Fibroblast of skin of abdomen (primary cell): ENCODE measurements around the gene UBE2K. TPM values are rescaled to one million over a fixed set of nuclear protein-coding genes. Genes with fewer than 3 reads are reported as not detected.
"Not testable (repeated sequence)": the region's sequence is repeated elsewhere in the genome, so short reads cannot be mapped to it uniquely, and the experiment has no call there.

Experiments used
- DNase-seq: peaks from one replicate; pipeline ENCODE4 v3.0.0-alpha.2; 2013
- polyA plus RNA-seq, 2 experiments: library from polyadenylated mRNA; unstranded; fragments of 120-200 nt; gene quantifications; one replicate each; pipeline ENCODE4 v1.2.1, GENCODE V29; 2013; ENCODE audit not compliant: insufficient read length in 2 of 2

UBE2K gene, protein sequence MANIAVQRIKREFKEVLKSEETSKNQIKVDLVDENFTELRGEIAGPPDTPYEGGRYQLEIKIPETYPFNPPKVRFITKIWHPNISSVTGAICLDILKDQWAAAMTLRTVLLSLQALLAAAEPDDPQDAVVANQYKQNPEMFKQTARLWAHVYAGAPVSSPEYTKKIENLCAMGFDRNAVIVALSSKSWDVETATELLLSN
- 94.6 TPM for polyA plus RNA-seq (2013, experiment 1 of 2; ENCODE audit: insufficient read length)
- polyA plus RNA-seq (2013, experiment 2 of 2; ENCODE audit: insufficient read length), result 96.6 TPM

DNA sequence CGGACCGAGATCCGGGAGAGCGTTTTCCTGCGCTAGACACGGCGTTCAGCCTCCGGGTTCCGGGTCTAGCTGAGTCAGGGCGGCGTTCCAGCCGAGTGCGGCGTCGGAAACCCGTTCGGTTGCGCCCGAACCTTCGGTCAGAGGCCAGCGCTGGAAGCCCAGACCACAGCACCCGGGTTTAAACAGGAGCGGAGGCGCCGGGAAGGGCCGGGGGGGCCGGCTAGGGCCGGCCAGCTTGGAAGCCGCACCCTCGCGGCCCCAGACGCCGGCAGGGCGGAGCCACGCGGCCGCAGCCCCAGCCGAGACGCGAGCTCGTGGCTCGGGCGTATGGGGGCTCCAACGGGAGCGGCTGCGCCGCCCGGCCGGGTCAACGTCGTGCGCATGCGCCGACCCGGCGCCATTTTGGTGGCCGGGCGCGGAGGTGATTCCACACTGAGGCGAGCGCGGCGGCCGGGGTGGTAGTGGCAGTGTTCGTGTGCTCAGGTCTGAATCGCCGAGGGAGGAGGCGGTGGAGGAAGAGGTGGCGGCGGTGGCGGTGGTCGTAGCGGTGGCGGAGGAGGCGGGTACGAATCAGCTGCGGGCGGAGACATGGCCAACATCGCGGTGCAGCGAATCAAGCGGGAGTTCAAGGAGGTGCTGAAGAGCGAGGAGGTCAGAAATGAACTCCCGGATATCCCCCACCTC, at the start of gene UBE2K:
Gene UBE2K, plus strand, starts transcription at position 397 of the 684 bp plus-strand sequence. Its CDS starts 192 bp downstream, at position 589.
- DNase-seq, result peak; percentile 90

DNA sequence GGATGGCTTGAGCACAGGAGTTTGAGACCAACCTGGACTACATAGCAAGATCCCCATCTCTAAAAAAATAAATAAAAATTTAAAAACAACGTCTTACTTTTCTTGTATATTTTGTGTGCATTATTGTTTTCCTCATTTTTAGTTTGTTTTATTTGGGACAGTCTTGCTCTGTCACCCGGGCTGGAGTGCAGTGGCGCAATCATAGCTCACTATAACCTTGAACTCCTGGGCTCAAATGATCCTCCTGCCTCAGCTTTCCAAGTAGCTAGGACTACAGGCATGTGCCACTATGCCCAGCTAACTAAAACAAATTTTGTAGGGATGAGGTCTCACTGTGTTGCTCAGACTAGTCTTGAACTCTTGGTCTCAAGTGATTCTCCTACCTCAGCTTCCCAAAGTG, 49.7 kb upstream of the UBE2K start:
- DNase-seq, result no peak

DNA sequence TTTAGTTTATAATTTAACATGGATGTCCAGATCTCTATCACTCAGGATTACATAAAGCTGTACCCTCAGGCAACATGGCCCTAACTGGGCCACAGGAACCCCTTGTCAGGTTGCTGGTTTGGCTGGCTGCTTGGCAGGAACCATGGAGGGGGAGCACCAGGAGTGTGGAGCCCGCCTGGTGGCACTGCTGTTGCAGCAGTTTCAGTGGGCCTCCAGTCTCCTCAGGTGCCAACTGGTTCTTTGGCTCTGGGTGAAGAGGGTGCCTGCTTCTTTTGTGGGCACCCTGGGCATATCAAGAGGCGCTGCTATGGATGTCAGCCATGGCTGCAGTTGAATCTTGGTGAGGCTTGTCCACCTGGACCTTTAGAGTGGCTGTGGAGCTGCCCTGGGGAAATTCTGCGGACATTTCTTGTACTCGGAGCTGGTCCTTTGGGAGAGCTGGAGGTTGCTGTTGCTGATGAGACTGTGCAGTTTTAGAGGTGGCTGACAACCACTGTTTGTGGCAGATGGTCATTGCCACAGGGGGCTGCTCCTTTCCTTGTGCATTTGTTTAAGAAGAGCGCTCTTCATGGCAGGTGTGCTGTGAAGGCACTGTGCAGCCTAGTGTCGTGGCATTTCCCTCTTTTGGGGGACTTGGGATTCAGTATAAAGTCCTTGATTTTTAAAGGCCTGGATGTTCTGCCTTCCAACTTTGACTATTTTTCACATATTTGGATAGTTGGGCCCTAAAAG, 48.9 kb upstream of the UBE2K start:
- DNase-seq, result no peak

GRCh38 chr4:39649639-39650265, 48.2 kb upstream of the UBE2K start:
- DNase-seq, result no peak

- not testable (repeated sequence) for DNase-seq
Measured at GRCh38 chr4:39651586-39651985, 46.4 kb upstream of the UBE2K start.

GRCh38 chr4:39655211-39655610, 42.7 kb upstream of the UBE2K start:
- no peak for DNase-seq

GRCh38 chr4:39655876-39656275, 42.1 kb upstream of the UBE2K start:
- DNase-seq, result no peak

GRCh38 chr4:39656638-39657037, 41.3 kb upstream of the UBE2K start:
- not testable (repeated sequence) for DNase-seq

DNA sequence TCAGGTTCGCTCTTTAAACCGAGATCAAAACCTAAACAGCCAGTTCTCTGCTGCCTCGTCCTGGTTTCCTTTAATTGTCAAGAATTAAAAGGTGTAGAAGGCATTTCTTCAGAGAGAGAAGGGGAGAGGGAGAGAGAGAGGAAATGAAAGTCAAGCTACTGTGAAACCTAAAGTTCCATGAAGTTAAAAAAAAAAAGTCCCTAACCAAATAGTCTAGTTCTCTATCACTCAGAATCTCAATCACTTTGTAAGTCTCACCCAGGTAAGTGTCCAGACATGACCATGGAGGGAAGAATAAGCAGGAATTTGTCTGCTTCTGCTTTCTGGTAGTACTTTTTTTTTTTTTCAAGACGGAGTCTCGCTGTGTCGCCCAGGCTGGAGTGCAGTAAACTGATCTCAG, 40.5 kb upstream of the UBE2K start:
- DNase-seq, result no peak

GRCh38 chr4:39658756-39659155, 39.2 kb upstream of the UBE2K start:
- DNase-seq, result no peak

- peak; percentile 35 for DNase-seq
Measured at GRCh38 chr4:39660045-39660444, 37.9 kb upstream of the UBE2K start.

DNA sequence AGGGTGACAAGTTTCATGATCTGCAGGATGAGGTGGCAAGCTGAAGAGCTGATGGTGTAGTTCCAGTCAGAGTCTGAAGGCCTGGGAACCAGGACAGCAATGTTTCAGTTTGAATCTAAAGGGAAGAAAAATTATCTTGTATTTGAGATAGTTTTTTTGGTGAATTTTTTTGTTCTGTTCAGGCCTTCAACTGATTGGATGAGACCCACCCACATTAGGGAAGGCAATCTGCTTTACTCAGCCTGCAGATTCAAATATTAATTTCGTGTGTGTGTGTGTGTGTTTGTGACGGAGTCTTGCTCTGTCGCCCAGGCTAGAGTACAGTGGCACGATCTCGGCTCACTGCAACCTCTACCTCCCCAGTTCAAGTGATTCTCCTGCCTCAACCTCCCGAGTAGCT, 37.2 kb upstream of the UBE2K start:
- no peak for DNase-seq

- DNase-seq, result no peak
Measured at GRCh38 chr4:39662683-39663082, 35.3 kb upstream of the UBE2K start.

DNA sequence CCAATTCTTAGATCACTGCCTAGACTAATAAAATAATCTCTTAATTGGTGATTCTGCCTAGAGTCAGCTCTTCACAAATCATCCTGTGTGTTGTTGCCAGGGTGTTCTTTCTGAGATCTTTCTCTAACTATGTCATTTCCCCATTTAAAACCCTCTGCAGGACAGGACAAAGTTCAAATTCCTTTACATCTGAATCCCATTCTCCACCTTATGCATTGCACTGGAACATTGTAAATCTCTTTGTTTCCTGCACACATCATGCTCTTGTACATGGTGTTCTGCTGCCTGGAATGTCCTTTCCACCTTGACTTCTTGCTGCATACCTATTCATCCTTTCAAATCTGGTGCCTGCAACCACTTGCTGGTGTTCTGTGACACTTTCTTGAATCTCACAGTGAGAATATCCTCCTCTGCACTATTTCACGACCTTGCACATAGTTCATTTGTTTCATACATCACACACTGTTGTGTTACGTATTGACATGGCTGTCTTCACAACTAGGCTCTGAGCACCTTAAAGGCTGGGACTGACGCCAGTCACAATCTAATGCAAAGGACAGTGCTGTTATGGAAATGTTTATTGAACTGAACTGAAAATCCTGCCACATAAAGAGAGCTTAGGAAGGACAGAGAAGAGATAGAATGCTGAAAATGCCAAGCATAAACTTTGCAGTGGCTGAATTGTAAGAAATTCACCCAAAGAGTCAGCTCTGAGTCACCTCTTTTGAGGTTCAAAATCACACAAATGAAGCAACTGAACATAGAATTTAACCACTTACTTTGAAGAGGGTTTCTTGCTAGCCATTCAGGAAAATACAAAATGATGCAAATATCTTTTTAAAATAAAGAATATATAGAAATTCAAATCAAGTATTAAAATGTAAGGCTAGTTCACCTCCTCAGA, 32.9 kb upstream of the UBE2K start:
- DNase-seq, result peak; percentile 43

- DNase-seq, result no peak
Measured at GRCh38 chr4:39667706-39668105, 30.2 kb upstream of the UBE2K start.

- no peak for DNase-seq
Measured at GRCh38 chr4:39668887-39669286, 29.0 kb upstream of the UBE2K start.

GRCh38 chr4:39670296-39670695, 27.6 kb upstream of the UBE2K start:
- not testable (repeated sequence) for DNase-seq

GRCh38 chr4:39675681-39676080, 22.3 kb upstream of the UBE2K start:
- DNase-seq, result not testable (repeated sequence)

- not testable (repeated sequence) for DNase-seq
Measured at GRCh38 chr4:39681003-39681402, 16.9 kb upstream of the UBE2K start.

DNA sequence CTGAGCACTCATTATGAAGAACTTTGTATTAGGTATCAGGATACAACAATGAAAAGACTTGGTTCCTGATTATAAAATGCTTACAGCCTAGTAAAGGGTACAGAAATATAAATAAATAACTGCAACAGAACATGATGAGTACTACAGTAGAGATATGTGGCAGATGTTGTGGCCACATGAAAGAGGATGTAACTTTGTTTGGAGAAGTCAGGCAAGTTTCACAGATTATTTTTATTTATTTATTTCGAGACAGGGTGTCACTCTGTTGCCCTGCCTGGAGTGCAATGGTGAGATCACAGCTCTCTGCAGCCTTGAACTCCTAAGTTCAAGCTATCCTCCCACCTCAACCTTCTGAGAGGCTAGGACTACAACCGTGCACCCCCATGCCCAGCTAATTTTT, 15.8 kb upstream of the UBE2K start:
- DNase-seq, result no peak

GRCh38 chr4:39685990-39686389, 11.9 kb upstream of the UBE2K start:
- DNase-seq, result no peak

DNA sequence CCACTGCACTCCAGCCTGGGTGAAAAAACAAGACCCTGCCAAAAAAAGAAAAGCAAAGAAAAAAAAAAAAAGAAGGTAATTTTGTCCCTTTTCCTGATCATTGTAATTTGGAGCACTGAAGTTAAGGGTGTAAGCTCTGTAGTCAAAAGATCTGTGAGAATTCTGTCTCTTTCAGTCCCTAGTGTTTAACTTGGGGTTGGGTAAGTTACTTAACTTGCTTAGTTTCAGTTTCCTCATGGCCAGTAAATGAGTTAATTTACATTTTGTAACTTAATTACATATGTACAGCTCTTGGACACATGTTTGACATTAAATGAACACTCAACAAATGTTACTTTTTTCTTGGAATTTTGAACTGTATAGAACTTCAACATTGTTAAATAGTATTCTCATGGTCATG, 10.9 kb upstream of the UBE2K start:
- no peak for DNase-seq
